Spleen (tissue), 11 donors: ENCODE measurements around the gene AMN. TPM values are rescaled to one million over a fixed set of nuclear protein-coding genes. Genes with fewer than 3 reads are reported as not detected.

ENCODE experiments used
- DNase-seq: peaks from one replicate; pipeline ENCODE4 v3.0.0-alpha.2; 2020
- H3K27ac ChIP-seq, 8 donors: fragments of 200-600 bp; sonication (generic) in 7 of 8; 1 replicate in 4 of 8; 2 replicates in 4 of 8; pipeline versions ENCODE4 v1.5.0 to v1.8.0; 2016 to 2021; ENCODE audit warnings: inconsistent platforms in 4 of 8, mild to moderate bottlenecking in 4 of 8, moderate library complexity in 1 of 8
- H3K27me3 ChIP-seq, 7 donors: fragments of 200-600 bp; sonication (generic) in 6 of 7; replicated peaks in 1 of 7; 1 replicate in 4 of 7; 2 replicates in 3 of 7; pipeline versions ENCODE4 v1.5.0 to v1.8.0; 2016 to 2021; ENCODE audit warnings: inconsistent platforms in 3 of 7, mild to moderate bottlenecking in 1 of 7
- H3K36me3 ChIP-seq, 6 donors: fragments of 200-600 bp; sonication (generic) in 5 of 6; 1 replicate in 4 of 6; 2 replicates in 2 of 6; pipeline versions ENCODE4 v1.5.0 to v1.8.0; 2016 to 2021; ENCODE audit warnings: inconsistent platforms in 2 of 6
- H3K4me1 ChIP-seq, 6 donors: fragments of 200-600 bp; sonication (generic) in 5 of 6; 1 replicate in 3 of 6; 2 replicates in 3 of 6; pipeline versions ENCODE4 v1.5.0 to v1.8.0; 2016 to 2021; ENCODE audit warnings: inconsistent platforms in 3 of 6
- H3K4me3 ChIP-seq, 8 donors: fragments of 200-600 bp; sonication (generic) in 7 of 8; 1 replicate in 4 of 8; 2 replicates in 4 of 8; pipeline versions ENCODE4 v1.5.0 to v1.8.0; 2016 to 2021; ENCODE audit warnings: inconsistent platforms in 4 of 8, mild to moderate bottlenecking in 4 of 8, moderate library complexity in 2 of 8
- H3K9me3 ChIP-seq, 8 donors: fragments of 200-600 bp; sonication (generic) in 7 of 8; 1 replicate in 4 of 8; 2 replicates in 4 of 8; pipeline versions ENCODE4 v1.5.0 to v1.8.0; 2016 to 2021; ENCODE audit warnings: inconsistent platforms in 4 of 8
- POLR2A ChIP-seq, 3 donors: fragments of 450-650 bp; IDR thresholded peaks; one replicate each; pipeline ENCODE4 v1.5.1; 2017; ENCODE audit warnings: antibody characterized with exemption in 3 of 3, mild to moderate bottlenecking in 1 of 3
- POLR2AphosphoS5 ChIP-seq, 3 donors: sonication (generic); formaldehyde crosslinking; IDR thresholded peaks; one replicate each; pipeline ENCODE4 v1.5.1; 2017; ENCODE audit warnings: antibody characterized with exemption in 3 of 3
- WGBS, 5 donors: extraction: QIAGEN DNeasy Blood & Tissue Kit in 3 of 5; methylation state at CpG; one replicate each; pipeline versions ENCODE4 v1.1.5 to v1.1.7; 2013 to 2018; 5-methylcytosine and 5-hydroxymethylcytosine counted together
- intact Hi-C: fragments of 100-400 bp; cut with DNase I; formaldehyde crosslinking; loops from one replicate; pipeline ENCODE4 v1.15.0; 2023; ENCODE audit warnings: low total_unique reads
- polyA plus RNA-seq, 3 donors: library from polyadenylated mRNA; stranded (reverse); fragments of 200-250 nt; gene quantifications; one replicate each; pipeline ENCODE4 v1.2.1, GENCODE V29; 2013
- total RNA-seq, 7 donors: library from RNA; depleted of rRNA in 3 of 7; stranded (reverse); fragments of >200 nt in 3 of 7; fragmentation: NEBNext Ultra II Directional in 4 of 7; extraction: Animal tissue kit (Norgen Biotek cat#: 25700) in 4 of 7; gene quantifications; one replicate each; pipeline versions ENCODE4 v1.1.0 to v1.2.1, GENCODE V29; 2016 to 2021
- TF ChIP-seq, protein P1 (sequence below), 11 experiments: fragments of 200-600 bp in 7 of 11; fragments of 450-650 bp in 4 of 11; sonication (generic) in 4 of 11; IDR thresholded peaks in 8 of 11; conservative IDR thresholded peaks in 3 of 11; 1 replicate in 7 of 11; 2 replicates in 4 of 11; pipeline versions ENCODE4 v1.4.0 to v1.8.0; 2016 to 2021; ENCODE audit warnings: antibody characterized with exemption in 11 of 11, inconsistent platforms in 4 of 11, mild to moderate bottlenecking in 1 of 11
- donor health status: healthy with polysubstance abuse.
- donor health status: DM: no; HTN: no; CAD: no; lungs with moderate emphysema.
- donor health status: DM: no; HTN: no; CAD: no.
- donor health status: Bipolar disorder and iron deficiency.
- donor health status: healthy.
- donor health status: DM: no; HTN: no; CAD: no.
- donor health status: DM: yes; HTN: yes; CAD: no.

The AMN gene
- total and polyA plus RNA-seq, 10 donors = 0.65 to 3.0 (median 2.2) TPM

DNA sequence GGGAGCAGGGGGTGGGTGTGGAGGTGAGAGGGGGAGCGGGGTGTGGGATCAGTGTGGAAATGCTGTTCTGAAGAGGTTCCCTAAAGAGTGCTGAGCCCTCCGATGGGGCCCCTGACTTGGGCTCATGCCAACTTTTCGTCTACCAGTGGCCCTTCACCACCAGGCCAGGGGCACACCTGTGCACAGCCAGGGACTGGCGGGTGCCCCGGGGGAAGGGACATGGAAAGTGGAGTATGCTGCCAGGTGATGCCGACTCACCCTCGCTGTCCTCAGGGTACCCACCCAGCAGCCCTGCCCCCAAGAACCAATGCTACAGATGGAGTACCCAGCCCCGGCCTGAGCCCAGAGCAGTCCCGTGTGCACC, 26.2 kb downstream of the AMN start:
- Histone ChIP-seq H3K4me1 (peaks cover 0 to 30% (median 13%) of the 10 kb centered on the region in 6 donors), H3K27ac (peak overlapping the region in 5 of 8 donors; percentile 42 to 75 (median 63)), H3K36me3 (peaks cover 3 to 95% (median 77%) of the 10 kb centered on the region in 6 donors), H3K4me3 (no peak overlapping the region), H3K9me3 (no peaks in the 10 kb centered on the region), H3K27me3 (no peaks in the 10 kb centered on the region)
- 33 to 75% (median 60%) methylated on average over 4 to 9 of the region's 9 CpGs for WGBS, 5 donors
- intact Hi-C loops = no loop called here
- no peak for DNase-seq
- TF ChIP-seq POLR2A (IDR thresholded peaks at IDR 0.05) = no peak
- no peak for TF ChIP-seq POLR2AphosphoS5 (IDR thresholded peaks at IDR 0.05)
- TF ChIP-seq, protein P1, sequence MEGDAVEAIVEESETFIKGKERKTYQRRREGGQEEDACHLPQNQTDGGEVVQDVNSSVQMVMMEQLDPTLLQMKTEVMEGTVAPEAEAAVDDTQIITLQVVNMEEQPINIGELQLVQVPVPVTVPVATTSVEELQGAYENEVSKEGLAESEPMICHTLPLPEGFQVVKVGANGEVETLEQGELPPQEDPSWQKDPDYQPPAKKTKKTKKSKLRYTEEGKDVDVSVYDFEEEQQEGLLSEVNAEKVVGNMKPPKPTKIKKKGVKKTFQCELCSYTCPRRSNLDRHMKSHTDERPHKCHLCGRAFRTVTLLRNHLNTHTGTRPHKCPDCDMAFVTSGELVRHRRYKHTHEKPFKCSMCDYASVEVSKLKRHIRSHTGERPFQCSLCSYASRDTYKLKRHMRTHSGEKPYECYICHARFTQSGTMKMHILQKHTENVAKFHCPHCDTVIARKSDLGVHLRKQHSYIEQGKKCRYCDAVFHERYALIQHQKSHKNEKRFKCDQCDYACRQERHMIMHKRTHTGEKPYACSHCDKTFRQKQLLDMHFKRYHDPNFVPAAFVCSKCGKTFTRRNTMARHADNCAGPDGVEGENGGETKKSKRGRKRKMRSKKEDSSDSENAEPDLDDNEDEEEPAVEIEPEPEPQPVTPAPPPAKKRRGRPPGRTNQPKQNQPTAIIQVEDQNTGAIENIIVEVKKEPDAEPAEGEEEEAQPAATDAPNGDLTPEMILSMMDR (IDR thresholded peaks at IDR 0.05 in 8 of 11, conservative IDR thresholded peaks at IDR 0.05 in 3 of 11) = no peak

DNA sequence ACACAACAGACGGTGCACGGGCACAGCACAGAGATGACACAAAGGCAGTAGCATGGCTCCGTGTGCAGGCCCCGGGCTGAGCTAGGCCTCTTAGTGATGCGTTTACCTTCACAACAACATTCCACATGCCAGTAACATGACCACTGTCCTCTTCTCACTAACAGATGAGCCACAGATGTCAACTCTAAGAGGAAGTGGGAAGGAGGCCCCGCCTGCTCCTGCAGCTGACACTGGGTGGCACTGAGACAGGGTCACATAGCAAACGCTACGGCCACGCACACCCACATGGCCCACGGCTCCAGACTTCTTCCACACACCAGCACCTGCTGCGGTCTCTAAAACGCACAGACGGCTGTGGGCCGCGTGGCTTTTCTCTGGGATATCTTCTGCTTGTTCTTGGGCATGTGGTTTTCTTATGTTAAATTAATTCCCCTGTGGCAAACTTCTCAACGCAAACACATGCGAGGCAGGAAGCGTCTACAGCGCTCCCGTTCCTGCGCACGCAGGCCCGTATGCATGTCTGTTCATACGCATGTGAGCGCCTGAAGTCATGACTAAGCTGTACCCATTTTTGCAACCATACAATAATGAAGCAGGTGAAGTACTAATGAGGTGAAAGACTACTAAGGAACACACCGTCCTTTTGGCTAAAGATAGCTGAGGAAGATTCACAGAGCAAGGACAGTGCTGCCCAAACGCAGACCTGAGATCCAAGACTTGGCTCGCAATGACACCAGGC, 26.8 kb downstream of the AMN start:
- WGBS, 5 donors = 39 to 57% (median 55%) methylated on average over 27 to 28 of the region's 28 CpGs
- peaks cover 0 to 30% (median 13%) of the 10 kb centered on the region in 6 donors for H3K4me1 ChIP-seq
- peak overlapping the region in 5 of 8 donors; percentile 42 to 75 (median 63) for H3K27ac ChIP-seq
- peak overlapping the region in 1 of 8 donors; percentile 28 for H3K4me3 ChIP-seq
- intact Hi-C loops = no loop called here
- no peaks in the 10 kb centered on the region for H3K27me3 ChIP-seq
- peak; percentile 87 for DNase-seq
- H3K36me3 ChIP-seq = peaks cover 3 to 95% (median 77%) of the 10 kb centered on the region in 6 donors
- TF ChIP-seq, protein P1 (IDR thresholded peaks at IDR 0.05 in 8 of 11, conservative IDR thresholded peaks at IDR 0.05 in 3 of 11) = no peak
- TF ChIP-seq POLR2AphosphoS5 (IDR thresholded peaks at IDR 0.05) = peak; percentile 47 to 74 (median 71)
- no peaks in the 10 kb centered on the region for H3K9me3 ChIP-seq

DNA sequence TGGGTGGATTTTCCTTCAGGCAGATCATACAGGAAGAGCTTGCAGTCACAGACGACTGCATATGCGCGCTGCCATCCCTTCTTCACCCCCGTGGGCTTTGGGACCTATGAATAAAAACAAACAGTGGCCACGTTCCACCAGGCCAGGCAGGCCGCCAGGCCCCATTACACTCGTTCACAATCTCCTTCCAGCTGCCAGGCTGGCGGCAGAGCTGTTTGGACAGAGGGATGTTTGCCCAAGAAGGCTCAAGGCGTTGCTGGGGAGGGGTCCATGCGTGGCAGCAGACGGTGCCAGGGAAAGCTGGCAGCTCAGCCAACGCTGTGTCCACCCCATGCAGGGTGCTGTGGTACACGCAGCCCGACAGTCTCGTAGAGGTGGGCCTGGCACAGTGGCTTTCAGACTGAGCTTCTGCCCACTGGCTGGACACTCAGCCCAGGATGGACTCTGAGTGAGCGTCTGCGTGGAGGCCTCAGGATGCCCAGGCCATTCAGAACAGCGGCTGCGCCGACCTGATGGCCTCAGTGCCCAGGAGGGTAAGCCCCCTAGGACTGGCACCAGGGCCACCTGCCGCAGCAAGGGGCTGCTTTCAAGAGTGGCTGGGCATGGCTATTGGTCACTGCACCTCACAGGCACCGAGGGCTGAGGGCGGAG, 27.5 kb downstream of the AMN start:
- H3K9me3 ChIP-seq = no peaks in the 10 kb centered on the region
- DNase-seq = no peak
- intact Hi-C loops = no loop called here
- peaks cover 0 to 30% (median 13%) of the 10 kb centered on the region in 6 donors for H3K4me1 ChIP-seq
- H3K27me3 ChIP-seq = no peaks in the 10 kb centered on the region
- TF ChIP-seq, protein P1 (IDR thresholded peaks at IDR 0.05 in 8 of 11, conservative IDR thresholded peaks at IDR 0.05 in 3 of 11) = no peak
- TF ChIP-seq POLR2AphosphoS5 (IDR thresholded peaks at IDR 0.05) (peak in 1 of 3 donors; percentile 35), POLR2A (IDR thresholded peaks at IDR 0.05) (no peak)
- H3K36me3 ChIP-seq = peaks cover 3 to 95% (median 77%) of the 10 kb centered on the region in 6 donors
- peak overlapping the region in 4 of 8 donors; percentile 43 to 75 (median 64) for H3K27ac ChIP-seq
- no peak overlapping the region for H3K4me3 ChIP-seq
- WGBS, 5 donors = 79 to 92% (median 85%) methylated on average over 15 to 23 of the region's 23 CpGs

DNA sequence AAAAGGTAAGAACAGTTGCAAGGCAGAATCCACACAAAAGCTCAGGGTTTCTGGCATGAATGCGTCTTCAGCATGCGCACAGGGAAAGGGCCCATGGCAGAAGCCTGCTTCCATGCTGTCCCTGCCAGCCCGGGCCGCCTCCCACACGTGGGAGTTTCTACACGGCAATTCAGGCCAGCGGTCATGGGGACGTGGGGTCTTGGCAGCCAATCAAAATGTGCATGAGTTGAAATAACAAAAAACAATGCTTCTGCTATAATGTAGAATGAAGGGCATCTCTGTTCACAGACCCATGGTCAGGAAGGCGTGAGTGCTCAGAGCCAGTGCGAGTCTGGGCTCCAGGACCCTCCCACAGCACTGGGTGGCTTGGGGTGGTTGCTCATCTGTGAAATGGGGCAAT, 28.6 kb downstream of the AMN start:
- no peak for TF ChIP-seq POLR2A (IDR thresholded peaks at IDR 0.05)
- peak in 2 of 3 donors; percentile 50 to 52 for TF ChIP-seq POLR2AphosphoS5 (IDR thresholded peaks at IDR 0.05)
- no peak overlapping the region for H3K4me3 ChIP-seq
- H3K27ac ChIP-seq = no peak overlapping the region
- intact Hi-C loops = no loop called here
- H3K36me3 ChIP-seq = peaks cover 3 to 95% (median 68%) of the 10 kb centered on the region in 6 donors
- no peak for DNase-seq
- H3K4me1 ChIP-seq = peaks cover 0 to 30% (median 13%) of the 10 kb centered on the region in 6 donors
- H3K27me3 ChIP-seq = no peaks in the 10 kb centered on the region
- H3K9me3 ChIP-seq = no peaks in the 10 kb centered on the region
- WGBS, 5 donors = 78 to 85% (median 81%) methylated on average over 10 of the region's 10 CpGs
